RKO (cell line): ENCODE measurements around the gene SH2B3.
A peak's percentile ranks its signal among the peaks of the same experiment; 100 is the strongest.
"Not testable (repeated sequence)": the region's sequence is repeated elsewhere in the genome, so short reads cannot be mapped to it uniquely, and the experiment has no call there.

ENCODE experiments used
- DNase-seq: peaks from one replicate; pipeline ENCODE4 v3.0.0-alpha.2; 2016; ENCODE audit warnings: low spot score

SH2B3 gene

GRCh38 chr12:111387747-111388323 is 17.9 kb upstream of the SH2B3 start:
- no peak for DNase-seq

- no peak for DNase-seq
These were observed 16.1 kb upstream of the SH2B3 start for GRCh38 chr12:111389635-111390034.

- DNase-seq: no peak
These were observed 14.8 kb upstream of the SH2B3 start for GRCh38 chr12:111390910-111391309.

GRCh38 chr12:111393700-111394300 is 11.9 kb upstream of the SH2B3 start:
- peak; percentile 35 for DNase-seq

GRCh38 chr12:111394480-111394879 is 11.2 kb upstream of the SH2B3 start:
- no peak for DNase-seq

GRCh38 chr12:111395336-111396187 is 10.2 kb upstream of the SH2B3 start:
- DNase-seq: no peak

- not testable (repeated sequence) for DNase-seq
These were observed 9.5 kb upstream of the SH2B3 start for GRCh38 chr12:111396271-111396670.

GRCh38 chr12:111396726-111397445 is 8.8 kb upstream of the SH2B3 start:
- DNase-seq: peak; percentile 92

- DNase-seq: no peak
These were observed 7.2 kb upstream of the SH2B3 start for GRCh38 chr12:111398530-111398929.

GRCh38 chr12:111399741-111400404 is 5.8 kb upstream of the SH2B3 start:
- DNase-seq: not testable (repeated sequence)

GRCh38 chr12:111401167-111401605 is 4.5 kb upstream of the SH2B3 start:
- no peak for DNase-seq

GRCh38 chr12:111402490-111402824 is 3.3 kb upstream of the SH2B3 start:
- not testable (repeated sequence) for DNase-seq

- DNase-seq: peak; percentile 89
These were observed 1.2 kb upstream of the SH2B3 start for GRCh38 chr12:111404362-111405148.

GRCh38 chr12:111405149-111405858 is 419 bp upstream of the SH2B3 start:
- peak; percentile 97 for DNase-seq

GRCh38 chr12:111406474-111407376 is 1.0 kb downstream of the SH2B3 start:
- DNase-seq: no peak

GRCh38 chr12:111407377-111408115 is 1.8 kb downstream of the SH2B3 start:
- no peak for DNase-seq

GRCh38 chr12:111408116-111408440 is 2.4 kb downstream of the SH2B3 start:
- DNase-seq: peak; percentile 66

- peak; percentile 46 for DNase-seq
These were observed 3.1 kb downstream of the SH2B3 start for GRCh38 chr12:111408686-111409402.
